ENCODE data around the gene LDB3. TPM values are rescaled to one million over a fixed set of nuclear protein-coding genes. Genes with fewer than 3 reads are reported as not detected.

LDB3 gene
- polyA plus RNA-seq, 3 donors = 1.2 to 1.4 (median 1.2) TPM

- DNase-seq = no peak
Measured at GRCh38 chr10:86685893-86686632, 17.8 kb downstream of the LDB3 start.

DNA sequence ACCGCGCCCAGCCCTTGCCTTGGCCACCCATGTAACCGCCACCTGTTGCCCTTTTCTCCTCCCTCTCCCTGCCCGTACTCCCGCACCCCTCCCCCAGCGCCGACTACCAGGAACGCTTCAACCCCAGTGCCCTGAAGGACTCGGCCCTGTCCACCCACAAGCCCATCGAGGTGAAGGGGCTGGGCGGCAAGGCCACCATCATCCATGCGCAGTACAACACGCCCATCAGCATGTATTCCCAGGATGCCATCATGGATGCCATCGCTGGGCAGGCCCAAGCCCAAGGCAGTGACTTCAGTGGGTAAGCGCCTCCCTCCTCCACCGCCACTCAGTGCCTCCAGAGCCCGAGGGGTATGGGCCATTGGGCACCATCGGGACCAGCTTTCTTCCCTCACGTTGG is 18.7 kb downstream of the LDB3 start:
- no peak for DNase-seq

DNA sequence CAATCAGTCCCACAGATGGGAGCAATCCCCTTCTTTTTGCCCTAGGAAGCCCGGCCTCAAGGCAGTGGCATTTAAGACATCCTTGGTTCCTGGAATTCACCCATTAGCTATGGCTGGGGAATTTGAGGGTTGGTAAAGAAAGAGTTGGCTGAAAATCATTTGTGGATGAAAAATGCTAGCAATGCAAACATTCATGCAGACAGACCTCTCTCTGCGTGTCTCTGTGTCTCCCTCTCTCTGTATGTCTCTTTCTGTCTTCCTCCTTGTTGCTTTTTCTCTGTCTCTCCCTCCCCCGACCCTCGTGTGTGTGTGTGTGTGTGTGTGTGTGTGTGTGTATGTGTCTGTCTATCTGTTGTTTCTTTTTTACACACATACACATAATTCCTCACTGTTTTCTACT is 19.4 kb downstream of the LDB3 start:
- DNase-seq = no peak

DNA sequence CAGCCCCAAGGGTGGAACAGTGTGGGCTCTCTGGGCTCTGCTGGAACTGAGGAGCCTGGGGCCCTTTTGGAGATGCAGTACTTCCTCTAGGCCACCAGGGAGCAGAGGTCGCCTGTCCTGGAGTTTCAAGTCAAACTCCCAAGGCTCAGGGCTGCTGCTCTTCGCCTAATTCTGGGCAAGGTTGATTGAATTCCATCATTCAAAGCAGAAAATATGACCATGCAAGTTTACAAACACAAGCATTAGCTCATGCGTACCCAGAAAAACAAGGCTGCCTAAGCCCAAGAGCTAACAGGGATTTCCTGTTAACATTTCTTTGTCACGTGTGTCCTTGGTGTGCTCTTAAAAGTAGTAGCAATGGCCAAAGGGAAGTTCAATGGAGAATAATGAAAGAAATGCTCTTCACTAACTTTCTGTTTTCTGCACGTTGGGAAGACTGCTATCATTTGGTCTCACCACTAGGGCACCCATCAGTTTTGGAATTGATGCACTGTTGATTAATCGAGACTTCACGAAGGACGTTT is 20.1 kb downstream of the LDB3 start:
- no peak for DNase-seq

DNA sequence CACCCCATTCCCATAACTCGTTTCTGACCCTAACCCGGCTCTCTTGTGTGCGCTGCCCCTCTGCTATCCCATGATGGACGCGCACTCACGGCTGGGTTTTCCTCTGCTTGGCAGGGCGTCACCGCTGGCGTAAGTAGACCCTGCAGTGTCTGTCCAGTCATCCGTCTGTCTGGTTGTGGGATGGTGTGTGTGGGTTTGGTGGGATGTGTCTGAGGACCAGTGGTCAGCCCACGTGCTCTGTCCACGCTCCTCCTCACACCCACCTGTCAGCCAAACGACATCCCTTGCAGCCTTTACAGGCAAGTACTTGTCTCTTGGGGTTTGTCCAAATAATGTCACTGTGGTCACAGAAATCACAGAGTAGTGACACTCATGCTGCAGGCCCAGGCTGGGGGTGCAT is 20.8 kb downstream of the LDB3 start:
- DNase-seq = no peak

GRCh38 chr10:86690231-86690630 is 21.9 kb downstream of the LDB3 start:
- no peak for DNase-seq

- no peak for DNase-seq
Measured at GRCh38 chr10:86690657-86691084, 22.4 kb downstream of the LDB3 start.

- no peak for DNase-seq
Measured at GRCh38 chr10:86691333-86692022, 23.2 kb downstream of the LDB3 start.

DNA sequence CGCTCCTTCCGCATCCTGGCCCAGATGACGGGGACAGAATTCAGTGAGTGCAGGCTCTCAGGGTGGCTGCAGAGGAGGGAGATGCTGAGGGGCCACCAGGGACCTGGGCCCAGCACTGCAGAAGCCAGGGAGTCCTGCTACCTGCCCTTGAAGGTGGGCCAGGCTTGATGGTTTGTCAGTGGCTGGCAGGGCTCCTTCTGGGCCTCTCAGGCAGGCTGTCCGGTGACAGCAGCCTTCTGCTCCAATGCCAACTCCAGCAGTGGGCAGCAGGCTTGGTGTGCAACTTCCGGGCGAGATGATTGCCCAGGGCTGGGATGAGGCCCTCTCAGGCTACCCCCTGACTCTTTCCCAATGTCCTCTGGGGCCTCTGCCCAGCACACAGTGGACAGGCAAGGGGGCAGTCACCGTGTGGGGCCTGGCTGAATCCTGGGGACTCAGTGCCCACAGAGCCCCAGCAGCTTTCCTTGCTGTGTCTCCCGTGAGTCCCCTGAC is 23.8 kb downstream of the LDB3 start:
- DNase-seq = no peak

GRCh38 chr10:86692664-86693063 is 24.4 kb downstream of the LDB3 start:
- no peak for DNase-seq

- DNase-seq = no peak
Measured at GRCh38 chr10:86693275-86693674, 25.0 kb downstream of the LDB3 start.

DNA sequence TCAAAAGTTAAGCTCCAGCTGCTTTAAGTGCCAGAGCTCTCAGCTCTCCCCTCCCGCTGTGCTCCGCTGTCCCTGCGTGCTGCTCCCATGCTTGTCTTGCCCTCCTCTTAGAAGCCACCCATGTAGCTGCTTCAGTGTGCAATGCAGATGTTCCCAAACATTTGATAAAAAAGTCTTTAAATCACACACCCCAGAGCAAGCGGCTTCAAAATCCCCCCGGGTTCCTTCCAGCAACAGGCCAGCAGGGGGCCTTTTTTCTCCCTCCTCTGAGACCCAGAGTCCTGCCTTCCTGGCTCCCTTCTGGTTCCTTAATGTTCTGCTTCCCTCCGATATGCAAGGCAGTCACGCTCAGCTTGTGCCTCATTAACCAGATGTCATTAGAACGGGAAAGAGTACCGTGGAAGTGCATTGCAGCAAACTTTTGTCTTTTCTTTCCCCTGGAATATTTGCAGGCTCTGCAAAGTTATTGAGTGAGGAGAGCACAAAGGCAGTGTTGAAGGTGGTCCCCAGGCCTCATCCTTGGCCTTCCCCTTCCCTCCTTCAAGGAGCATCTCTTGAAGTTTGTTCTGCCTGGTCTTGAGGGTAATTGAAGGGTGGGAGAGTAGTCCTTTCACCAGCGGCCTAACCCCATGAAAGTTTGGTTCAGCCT is 25.5 kb downstream of the LDB3 start:
- peak; percentile 77 for DNase-seq

DNA sequence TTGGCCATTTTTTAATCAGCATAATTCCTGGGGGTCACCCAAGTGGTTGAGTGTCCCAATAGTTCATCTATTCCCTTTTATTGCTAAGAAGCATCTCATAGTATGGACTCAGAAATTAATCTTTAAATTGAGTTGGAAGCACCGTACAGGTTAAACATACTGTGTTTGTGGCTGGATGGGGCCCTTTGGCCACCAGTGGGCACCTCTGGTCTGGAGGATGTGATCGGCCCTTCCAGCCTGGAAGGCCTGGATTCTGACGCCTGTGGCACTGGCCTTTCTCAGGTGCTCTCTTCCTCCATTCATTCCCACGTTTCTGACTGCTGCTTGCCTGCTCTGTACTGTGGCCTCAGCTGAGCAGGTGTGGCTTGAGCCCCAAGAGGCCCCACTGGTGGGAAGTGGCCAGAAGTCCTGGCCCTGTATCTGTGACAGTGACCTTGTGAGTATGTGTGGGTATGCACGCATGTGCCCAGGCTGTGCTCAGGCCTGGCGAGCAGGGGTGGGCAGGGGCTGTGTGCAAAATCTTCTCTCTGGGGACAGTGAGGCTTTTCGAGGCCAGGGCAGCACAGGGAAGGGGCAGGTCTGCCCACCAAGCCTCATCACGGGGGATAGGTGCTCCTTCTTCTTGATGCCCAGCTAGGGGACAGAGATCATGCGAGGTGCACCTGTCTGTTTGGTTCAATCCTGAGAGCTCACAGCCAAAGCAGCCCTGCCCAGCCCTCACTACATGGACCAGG is 30.1 kb downstream of the LDB3 start:
- DNase-seq = no peak

- DNase-seq = no peak
Measured at GRCh38 chr10:86699125-86699524, 30.8 kb downstream of the LDB3 start.

DNA sequence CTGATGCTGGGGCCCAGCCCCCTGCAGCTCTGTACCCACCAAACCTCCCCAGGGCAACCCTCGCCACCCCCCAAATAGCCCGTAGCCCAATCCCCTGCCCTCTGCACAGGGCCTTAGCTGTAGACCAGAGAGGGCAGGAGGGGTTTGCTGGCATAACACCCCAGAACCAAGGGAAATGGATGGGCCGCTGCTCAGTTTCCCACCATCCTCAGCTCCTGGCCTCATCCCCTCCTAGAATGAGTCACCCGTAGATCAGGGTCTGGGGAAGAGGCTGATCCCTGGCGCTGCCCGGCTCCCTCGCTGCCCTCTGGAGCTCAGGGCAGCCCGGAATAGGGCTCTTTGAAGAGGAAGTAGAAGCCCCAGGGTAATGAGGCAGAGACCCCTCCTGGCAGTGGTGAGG is 31.2 kb downstream of the LDB3 start:
- DNase-seq = no peak

- no peak for DNase-seq
Measured at GRCh38 chr10:86699991-86700840, 31.9 kb downstream of the LDB3 start.

DNA sequence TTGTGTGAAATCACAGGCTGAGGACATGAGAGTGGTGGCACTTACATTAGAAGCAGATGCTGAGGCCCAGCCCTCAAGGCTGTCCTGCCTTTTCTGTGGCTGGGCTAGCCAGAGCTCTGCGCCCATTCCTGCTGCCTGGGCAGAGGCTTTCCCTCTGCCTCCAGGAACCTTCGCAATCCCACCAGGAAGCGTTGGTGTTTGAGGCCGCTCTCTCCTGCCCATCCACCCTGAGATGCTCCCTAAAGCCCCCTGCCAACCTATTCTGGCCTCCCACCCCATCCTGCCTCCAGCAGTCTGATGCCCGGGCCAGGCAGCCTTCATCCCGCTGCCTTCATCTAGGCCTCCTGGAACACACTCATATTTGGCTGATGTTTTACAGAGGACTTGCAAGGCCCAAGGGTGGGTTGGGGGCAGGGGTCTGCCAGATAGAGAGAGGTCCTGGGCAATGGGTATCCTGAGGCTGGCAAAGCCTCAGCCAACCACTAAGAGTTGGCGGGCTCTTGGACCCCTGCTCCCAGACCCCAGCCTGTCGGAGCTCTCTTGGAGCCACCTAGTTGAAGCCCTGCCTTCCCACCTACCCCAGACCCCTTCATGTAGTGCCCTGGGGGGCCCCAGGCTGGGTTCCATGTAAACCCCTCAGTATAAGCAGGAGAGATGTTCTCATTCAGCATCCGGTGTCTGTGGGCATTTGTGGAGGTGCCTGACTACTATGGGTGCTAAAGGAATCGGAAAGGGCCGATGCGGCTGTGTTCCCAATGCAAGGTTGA is 32.7 kb downstream of the LDB3 start:
- DNase-seq = no peak

- no peak for DNase-seq
Measured at GRCh38 chr10:86703176-86703575, 34.9 kb downstream of the LDB3 start.

GRCh38 chr10:86705139-86705538 is 36.8 kb downstream of the LDB3 start:
- no peak for DNase-seq

DNA sequence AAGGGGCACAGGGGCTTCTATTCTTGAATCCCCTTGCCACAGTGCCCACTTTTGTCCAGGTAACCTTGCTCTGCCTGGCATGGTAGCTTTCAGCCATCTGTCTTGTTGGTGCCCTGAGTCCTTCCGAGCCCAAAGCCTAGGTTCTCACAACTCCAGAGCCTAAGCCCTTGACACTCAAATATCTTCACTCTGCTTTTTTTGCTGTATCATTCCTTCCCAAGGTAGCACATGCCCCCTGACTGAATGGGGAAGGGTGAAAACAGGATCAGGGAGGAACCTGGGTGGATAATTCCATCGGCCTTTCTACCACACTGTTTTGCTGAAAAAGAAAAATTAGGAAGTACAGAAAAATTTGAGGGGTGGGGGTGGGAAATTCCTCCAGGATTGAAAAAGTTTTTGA is 37.6 kb downstream of the LDB3 start:
- no peak for DNase-seq
